Adrenal gland (tissue), 5 donors: ENCODE results near the gene FUT1.

ENCODE experiments used
- CTCF ChIP-seq, 6 experiments: fragments of 450-650 bp in 4 of 6; fragments of 200-600 bp in 2 of 6; sonication (generic) in 1 of 6; IDR thresholded peaks; 1 replicate in 5 of 6; 2 replicates in 1 of 6; pipeline versions ENCODE4 v1.5.1 to v1.8.0; 2016 to 2021; ENCODE audit warnings: antibody characterized with exemption in 6 of 6, mild to moderate bottlenecking in 2 of 6, moderate library complexity in 1 of 6
- POLR2A ChIP-seq, 2 donors: fragments of 450-650 bp; IDR thresholded peaks; one replicate each; pipeline ENCODE4 v1.6.1; 2017; ENCODE audit warnings: antibody characterized with exemption in 2 of 2, mild to moderate bottlenecking in 2 of 2, moderate library complexity in 1 of 2
- donor health status: DM: no; HTN: no; CAD: no.

GRCh38 chr19:48757089-48757675 is 4.7 kb upstream of the FUT1 start:
- TF ChIP-seq CTCF (IDR thresholded peaks at IDR 0.05) (no peak), POLR2A (IDR thresholded peaks at IDR 0.05) (no peak)
